Ishikawa (cell line): Measurements from ENCODE around the gene ZNF333.

Experiments
- CEBPB ChIP-seq: IDR thresholded peaks from 2 replicates; pipeline ENCODE4 v1.6.1; 2012
- CREB1 ChIP-seq: IDR thresholded peaks from 2 replicates; pipeline ENCODE4 v1.6.1; 2012; ENCODE audit warnings: low read depth
- EGR1 ChIP-seq: IDR thresholded peaks from 2 replicates; pipeline ENCODE4 v1.6.1; 2012
- EP300 ChIP-seq: IDR thresholded peaks from 2 replicates; pipeline ENCODE4 v1.6.1; 2012; ENCODE audit warnings: borderline replicate concordance
- FOXM1 ChIP-seq: IDR thresholded peaks from 2 replicates; pipeline ENCODE4 v1.6.1; 2012; ENCODE audit warnings: low read depth, borderline replicate concordance
- NFIC ChIP-seq: IDR thresholded peaks from 2 replicates; pipeline ENCODE4 v1.6.1; 2012
- RAD21 ChIP-seq: IDR thresholded peaks from 2 replicates; pipeline ENCODE4 v1.6.1; 2012; ENCODE audit warnings: low read depth
- TAF1 ChIP-seq: IDR thresholded peaks from 2 replicates; pipeline ENCODE4 v1.6.1; 2012; ENCODE audit warnings: low read depth, mild to moderate bottlenecking
- TCF12 ChIP-seq: IDR thresholded peaks from 2 replicates; pipeline ENCODE4 v1.6.1; 2012; ENCODE audit warnings: low read depth
- TEAD4 ChIP-seq: IDR thresholded peaks from 2 replicates; pipeline ENCODE4 v1.6.1; 2012
- YY1 ChIP-seq: IDR thresholded peaks from 2 replicates; pipeline ENCODE4 v1.6.1; 2012; ENCODE audit warnings: low read depth
- ZBTB7A ChIP-seq: IDR thresholded peaks from 2 replicates; pipeline ENCODE4 v1.6.1; 2012; ENCODE audit warnings: low read depth
- TF ChIP-seq, protein P1 (sequence below): IDR thresholded peaks from 2 replicates; pipeline ENCODE4 v1.6.1; 2012
- TF ChIP-seq, protein P2 (sequence below): IDR thresholded peaks from 2 replicates; pipeline ENCODE4 v1.6.1; 2012
- TF ChIP-seq, protein P3 (sequence below): IDR thresholded peaks from 2 replicates; pipeline ENCODE4 v1.6.1; 2012; ENCODE audit warnings: low read depth, mild to moderate bottlenecking

ZNF333 gene

DNA sequence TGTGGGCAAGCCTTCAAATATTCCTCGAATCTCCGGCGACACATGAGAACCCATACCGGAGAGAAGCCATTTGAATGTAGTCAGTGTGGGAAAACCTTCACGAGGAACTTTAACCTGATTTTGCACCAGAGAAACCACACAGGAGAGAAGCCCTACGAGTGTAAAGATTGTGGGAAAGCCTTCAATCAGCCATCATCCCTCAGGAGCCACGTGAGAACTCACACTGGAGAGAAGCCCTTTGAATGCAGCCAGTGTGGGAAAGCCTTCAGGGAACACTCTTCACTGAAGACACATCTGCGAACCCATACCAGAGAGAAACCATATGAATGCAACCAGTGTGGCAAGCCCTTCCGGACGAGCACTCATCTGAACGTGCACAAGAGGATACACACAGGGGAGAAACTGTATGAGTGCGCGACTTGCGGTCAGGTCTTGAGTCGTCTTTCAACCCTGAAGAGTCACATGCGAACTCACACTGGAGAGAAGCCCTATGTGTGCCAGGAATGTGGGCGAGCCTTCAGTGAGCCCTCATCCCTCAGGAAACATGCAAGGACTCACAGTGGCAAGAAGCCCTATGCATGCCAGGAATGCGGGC is 28.8 kb downstream of the ZNF333 start:
- TF ChIP-seq, protein P1, sequence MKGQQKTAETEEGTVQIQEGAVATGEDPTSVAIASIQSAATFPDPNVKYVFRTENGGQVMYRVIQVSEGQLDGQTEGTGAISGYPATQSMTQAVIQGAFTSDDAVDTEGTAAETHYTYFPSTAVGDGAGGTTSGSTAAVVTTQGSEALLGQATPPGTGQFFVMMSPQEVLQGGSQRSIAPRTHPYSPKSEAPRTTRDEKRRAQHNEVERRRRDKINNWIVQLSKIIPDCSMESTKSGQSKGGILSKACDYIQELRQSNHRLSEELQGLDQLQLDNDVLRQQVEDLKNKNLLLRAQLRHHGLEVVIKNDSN = peak; percentile 29; the same call in 1 of the 2 replicates
- TF ChIP-seq TCF12 = no peak
- TF ChIP-seq NFIC = no peak
- TF ChIP-seq, protein P2, sequence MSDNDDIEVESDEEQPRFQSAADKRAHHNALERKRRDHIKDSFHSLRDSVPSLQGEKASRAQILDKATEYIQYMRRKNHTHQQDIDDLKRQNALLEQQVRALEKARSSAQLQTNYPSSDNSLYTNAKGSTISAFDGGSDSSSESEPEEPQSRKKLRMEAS = no peak

DNA sequence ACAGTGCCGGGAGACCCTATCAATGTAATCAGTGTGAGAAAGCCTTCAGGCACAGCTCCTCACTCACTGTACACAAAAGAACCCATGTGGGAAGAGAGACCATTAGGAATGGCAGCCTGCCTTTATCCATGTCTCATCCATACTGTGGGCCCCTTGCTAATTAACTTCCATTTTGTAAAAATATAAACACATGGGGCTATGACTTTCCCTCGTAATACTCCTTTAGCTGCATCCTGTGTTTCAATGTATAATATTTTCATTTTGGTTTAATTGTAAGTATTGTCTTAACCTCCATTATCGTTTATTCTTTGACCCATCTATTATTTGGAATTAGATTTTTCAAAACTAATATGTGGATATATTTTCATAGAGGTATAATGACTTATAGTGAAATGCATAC is 29.3 kb downstream of the ZNF333 start:
- TF ChIP-seq, protein P1 = no peak
- TF ChIP-seq YY1 (no peak), FOXM1 (no peak), CREB1 (no peak)

DNA sequence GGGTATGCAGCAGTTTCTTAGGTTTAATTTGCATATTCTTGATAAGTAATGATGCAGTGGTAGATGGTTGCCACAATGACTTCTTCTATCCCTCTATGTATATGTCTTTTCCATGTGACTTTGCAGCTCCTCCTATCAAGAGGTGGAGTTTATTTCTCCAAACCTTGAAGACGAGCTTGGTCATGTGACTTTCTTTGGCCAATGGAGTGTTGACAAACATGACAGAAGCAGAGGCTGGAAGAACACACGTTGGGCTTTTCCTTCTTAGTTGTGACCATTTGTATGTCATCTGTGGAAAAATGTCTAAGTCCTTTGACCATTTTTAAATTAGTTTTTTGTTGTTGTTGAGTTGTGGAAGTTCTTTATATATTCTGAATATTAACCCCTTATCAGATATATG is 32.3 kb downstream of the ZNF333 start:
- TF ChIP-seq EP300 = no peak
- TF ChIP-seq TEAD4 = no peak
- TF ChIP-seq, protein P1 = no peak
- no peak for TF ChIP-seq RAD21
- TF ChIP-seq, protein P3, sequence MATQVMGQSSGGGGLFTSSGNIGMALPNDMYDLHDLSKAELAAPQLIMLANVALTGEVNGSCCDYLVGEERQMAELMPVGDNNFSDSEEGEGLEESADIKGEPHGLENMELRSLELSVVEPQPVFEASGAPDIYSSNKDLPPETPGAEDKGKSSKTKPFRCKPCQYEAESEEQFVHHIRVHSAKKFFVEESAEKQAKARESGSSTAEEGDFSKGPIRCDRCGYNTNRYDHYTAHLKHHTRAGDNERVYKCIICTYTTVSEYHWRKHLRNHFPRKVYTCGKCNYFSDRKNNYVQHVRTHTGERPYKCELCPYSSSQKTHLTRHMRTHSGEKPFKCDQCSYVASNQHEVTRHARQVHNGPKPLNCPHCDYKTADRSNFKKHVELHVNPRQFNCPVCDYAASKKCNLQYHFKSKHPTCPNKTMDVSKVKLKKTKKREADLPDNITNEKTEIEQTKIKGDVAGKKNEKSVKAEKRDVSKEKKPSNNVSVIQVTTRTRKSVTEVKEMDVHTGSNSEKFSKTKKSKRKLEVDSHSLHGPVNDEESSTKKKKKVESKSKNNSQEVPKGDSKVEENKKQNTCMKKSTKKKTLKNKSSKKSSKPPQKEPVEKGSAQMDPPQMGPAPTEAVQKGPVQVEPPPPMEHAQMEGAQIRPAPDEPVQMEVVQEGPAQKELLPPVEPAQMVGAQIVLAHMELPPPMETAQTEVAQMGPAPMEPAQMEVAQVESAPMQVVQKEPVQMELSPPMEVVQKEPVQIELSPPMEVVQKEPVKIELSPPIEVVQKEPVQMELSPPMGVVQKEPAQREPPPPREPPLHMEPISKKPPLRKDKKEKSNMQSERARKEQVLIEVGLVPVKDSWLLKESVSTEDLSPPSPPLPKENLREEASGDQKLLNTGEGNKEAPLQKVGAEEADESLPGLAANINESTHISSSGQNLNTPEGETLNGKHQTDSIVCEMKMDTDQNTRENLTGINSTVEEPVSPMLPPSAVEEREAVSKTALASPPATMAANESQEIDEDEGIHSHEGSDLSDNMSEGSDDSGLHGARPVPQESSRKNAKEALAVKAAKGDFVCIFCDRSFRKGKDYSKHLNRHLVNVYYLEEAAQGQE = no peak
- TF ChIP-seq ZBTB7A = no peak

DNA sequence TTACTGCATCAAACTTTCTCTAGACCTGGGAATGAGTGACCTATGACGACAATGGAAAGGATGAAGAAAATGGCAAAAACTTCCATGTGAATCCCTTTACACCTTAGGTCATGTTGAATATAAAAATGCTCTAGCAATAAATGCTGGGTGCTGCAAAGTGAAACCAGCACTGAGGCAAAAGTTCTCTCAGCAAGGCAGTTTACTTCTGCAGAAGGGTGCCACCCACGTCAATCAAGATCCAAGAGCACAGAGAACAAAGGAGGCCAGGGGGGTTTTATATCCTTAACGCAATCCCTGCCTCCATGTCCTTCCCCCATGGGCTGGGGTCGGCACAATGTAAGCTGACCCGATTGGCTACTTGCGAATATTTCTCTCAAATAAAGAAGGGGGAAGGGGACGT is 38.7 kb downstream of the ZNF333 start:
- TF ChIP-seq TAF1 (no peak), NFIC (no peak), CREB1 (no peak), EP300 (no peak), CEBPB (no peak), TEAD4 (no peak), EGR1 (no peak), YY1 (no peak), RAD21 (no peak), ZBTB7A (no peak)
- TF ChIP-seq, protein P3 = no peak
- TF ChIP-seq, protein P2 = no peak
- TF ChIP-seq, protein P1 = no peak

DNA sequence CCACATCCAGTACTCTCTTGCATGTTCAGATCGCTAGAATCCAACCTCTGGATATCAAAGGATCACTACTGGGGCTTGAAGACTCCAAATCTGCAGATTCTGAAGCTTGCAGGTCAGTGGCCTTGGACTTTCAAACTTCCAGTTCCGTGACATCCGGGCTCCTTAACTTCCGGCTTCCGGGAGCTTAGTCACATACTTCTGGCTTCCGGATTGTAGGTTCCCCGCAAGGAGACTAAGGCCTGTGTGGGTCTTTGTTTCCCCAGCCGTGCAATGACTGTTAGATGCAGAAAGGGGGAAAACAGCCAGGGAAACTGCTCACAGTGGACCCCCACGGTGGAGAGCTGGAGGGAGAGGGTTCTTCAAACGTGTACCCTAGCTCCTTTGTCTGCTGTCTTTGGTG is 41.4 kb downstream of the ZNF333 start:
- TF ChIP-seq NFIC (no peak), CEBPB (no peak), ZBTB7A (no peak), CREB1 (no peak), TCF12 (no peak), TEAD4 (no peak), EGR1 (no peak), RAD21 (no peak), FOXM1 (no peak), EP300 (no peak), YY1 (no peak), TAF1 (no peak)
- TF ChIP-seq, protein P2 = no peak
- TF ChIP-seq, protein P1 = no peak
- TF ChIP-seq, protein P3 = no peak
